MM.1S (cell line): ENCODE data around the gene FAM149B1.
"Not testable (repeated sequence)": the region's sequence is repeated elsewhere in the genome, so short reads cannot be mapped to it uniquely, and the experiment has no call there.

Experiments
- DNase-seq: peaks from one replicate; pipeline ENCODE4 v3.0.0-alpha.2; 2015
- H2AFZ ChIP-seq: fragments of 300-600 bp; sonication (generic); 2 replicates; pipeline ENCODE4 v1.6.0; 2016; ENCODE audit warnings: antibody characterized with exemption, low read length
- H3F3A ChIP-seq: fragments of 300-600 bp; sonication (generic); 2 replicates; pipeline ENCODE4 v1.6.1; 2016; ENCODE audit warnings: mild to moderate bottlenecking, antibody characterized with exemption, low read length, moderate library complexity, mixed read lengths; ENCODE audit not compliant: insufficient read depth
- H3K27ac ChIP-seq: fragments of 300-600 bp; sonication (generic); 2 replicates; pipeline ENCODE4 v1.5.1; 2016; ENCODE audit warnings: mild to moderate bottlenecking, low read length
- H3K27me3 ChIP-seq: fragments of 300-600 bp; sonication (generic); replicated peaks from 2 replicates; pipeline ENCODE4 v1.6.0; 2016; ENCODE audit warnings: low read length; ENCODE audit not compliant: insufficient read depth
- H3K36me3 ChIP-seq: fragments of 300-600 bp; sonication (generic); replicated peaks from 2 replicates; pipeline ENCODE4 v1.6.1; 2016; ENCODE audit warnings: mild to moderate bottlenecking, low read length, mixed read lengths; ENCODE audit not compliant: insufficient read depth
- H3K4me1 ChIP-seq: fragments of 300-600 bp; sonication (generic); 2 replicates; pipeline ENCODE4 v1.6.1; 2016; ENCODE audit warnings: low read length, mixed read lengths
- H3K4me2 ChIP-seq: fragments of 300-600 bp; sonication (generic); 2 replicates; pipeline ENCODE4 v1.6.0; 2016; ENCODE audit warnings: low read depth, low read length
- H3K4me3 ChIP-seq: fragments of 300-600 bp; sonication (generic); 2 replicates; pipeline ENCODE4 v1.5.1; 2016; ENCODE audit warnings: low read length, mixed read lengths
- H3K79me2 ChIP-seq: fragments of 300-600 bp; sonication (generic); 2 replicates; pipeline ENCODE4 v1.6.1; 2016; ENCODE audit warnings: mixed run types, low read length, mixed read lengths
- H3K9ac ChIP-seq: fragments of 300-600 bp; sonication (generic); 2 replicates; pipeline ENCODE4 v1.6.1; 2016; ENCODE audit warnings: low read length, mixed read lengths
- H3K9me2 ChIP-seq: fragments of 300-600 bp; sonication (generic); replicated peaks from 2 replicates; pipeline ENCODE4 v1.6.1; 2016; ENCODE audit warnings: mild to moderate bottlenecking, low read length, mixed read lengths; ENCODE audit not compliant: insufficient read depth
- H3K9me3 ChIP-seq: fragments of 300-600 bp; sonication (generic); replicated peaks from 2 replicates; pipeline ENCODE4 v1.6.1; 2016; ENCODE audit warnings: mild to moderate bottlenecking, low read length, mixed read lengths; ENCODE audit not compliant: insufficient read depth
- H4K20me1 ChIP-seq: fragments of 300-600 bp; sonication (generic); 2 replicates; pipeline ENCODE4 v1.6.1; 2016; ENCODE audit warnings: mild to moderate bottlenecking, low read length, moderate library complexity, mixed read lengths; ENCODE audit not compliant: insufficient read depth
- EZH2 ChIP-seq: fragments of 300-600 bp; sonication (generic); optimal IDR thresholded peaks from 2 replicates; pipeline ENCODE3; 2017; ENCODE audit warnings: low read depth, mild to moderate bottlenecking, antibody characterized with exemption, low read length, mixed read lengths
- EZH2phosphoT487 ChIP-seq: fragments of 300-600 bp; sonication (generic); IDR thresholded peaks from 2 replicates; pipeline ENCODE4 v1.6.1; 2018; ENCODE audit warnings: antibody characterized with exemption, low read length
- TF ChIP-seq, protein P1 (sequence below): fragments of 300-600 bp; sonication (generic); IDR thresholded peaks from 2 replicates; pipeline ENCODE4 v1.5.1; 2016; ENCODE audit warnings: antibody characterized with exemption, low read length, mixed read lengths

FAM149B1 gene

GRCh38 chr10:73141603-73142002 is 26.3 kb upstream of the FAM149B1 start:
- H3K9me3 ChIP-seq = no peaks in the 10 kb centered on the region
- no peak overlapping the region for H3K9ac ChIP-seq
- H3K27ac ChIP-seq = no peak overlapping the region
- no peaks in the 10 kb centered on the region for H3F3A ChIP-seq
- TF ChIP-seq, protein P1, sequence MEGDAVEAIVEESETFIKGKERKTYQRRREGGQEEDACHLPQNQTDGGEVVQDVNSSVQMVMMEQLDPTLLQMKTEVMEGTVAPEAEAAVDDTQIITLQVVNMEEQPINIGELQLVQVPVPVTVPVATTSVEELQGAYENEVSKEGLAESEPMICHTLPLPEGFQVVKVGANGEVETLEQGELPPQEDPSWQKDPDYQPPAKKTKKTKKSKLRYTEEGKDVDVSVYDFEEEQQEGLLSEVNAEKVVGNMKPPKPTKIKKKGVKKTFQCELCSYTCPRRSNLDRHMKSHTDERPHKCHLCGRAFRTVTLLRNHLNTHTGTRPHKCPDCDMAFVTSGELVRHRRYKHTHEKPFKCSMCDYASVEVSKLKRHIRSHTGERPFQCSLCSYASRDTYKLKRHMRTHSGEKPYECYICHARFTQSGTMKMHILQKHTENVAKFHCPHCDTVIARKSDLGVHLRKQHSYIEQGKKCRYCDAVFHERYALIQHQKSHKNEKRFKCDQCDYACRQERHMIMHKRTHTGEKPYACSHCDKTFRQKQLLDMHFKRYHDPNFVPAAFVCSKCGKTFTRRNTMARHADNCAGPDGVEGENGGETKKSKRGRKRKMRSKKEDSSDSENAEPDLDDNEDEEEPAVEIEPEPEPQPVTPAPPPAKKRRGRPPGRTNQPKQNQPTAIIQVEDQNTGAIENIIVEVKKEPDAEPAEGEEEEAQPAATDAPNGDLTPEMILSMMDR = no peak
- no peak for TF ChIP-seq EZH2
- H3K27me3 ChIP-seq = no peaks in the 10 kb centered on the region
- no peaks in the 10 kb centered on the region for H4K20me1 ChIP-seq
- H3K4me1 ChIP-seq = no peaks in the 10 kb centered on the region
- no peak overlapping the region for H3K4me2 ChIP-seq
- DNase-seq = no peak
- no peaks in the 10 kb centered on the region for H3K36me3 ChIP-seq
- no peaks in the 10 kb centered on the region for H3K9me2 ChIP-seq
- H3K4me3 ChIP-seq = no peak overlapping the region
- no peaks in the 10 kb centered on the region for H3K79me2 ChIP-seq
- H2AFZ ChIP-seq = no peak overlapping the region

- not testable (repeated sequence) for DNase-seq, H2AFZ ChIP-seq, H3K27me3 ChIP-seq, H3K9me2 ChIP-seq, H3K4me2 ChIP-seq, H3K27ac ChIP-seq, H3K9me3 ChIP-seq, H3F3A ChIP-seq, H3K9ac ChIP-seq, H3K36me3 ChIP-seq, H4K20me1 ChIP-seq, H3K4me3 ChIP-seq, H3K4me1 ChIP-seq, H3K79me2 ChIP-seq
Observed at GRCh38 chr10:73150633-73151413, 17.1 kb upstream of the FAM149B1 start.

GRCh38 chr10:73152009-73152408 is 15.9 kb upstream of the FAM149B1 start:
- no peaks in the 10 kb centered on the region for H3K79me2 ChIP-seq
- no peak overlapping the region for H3K27ac ChIP-seq
- H3K4me1 ChIP-seq = peaks cover 13% of the 10 kb centered on the region
- TF ChIP-seq, protein P1 = no peak
- TF ChIP-seq EZH2 (no peak), EZH2phosphoT487 (no peak)
- H3K4me2 ChIP-seq = no peak overlapping the region
- DNase-seq = no peak
- no peaks in the 10 kb centered on the region for H3K9me3 ChIP-seq
- no peaks in the 10 kb centered on the region for H3K9me2 ChIP-seq
- H4K20me1 ChIP-seq = no peaks in the 10 kb centered on the region
- H3K9ac ChIP-seq = no peak overlapping the region
- H3K27me3 ChIP-seq = no peaks in the 10 kb centered on the region
- H3F3A ChIP-seq = peaks cover 12% of the 10 kb centered on the region
- no peak overlapping the region for H2AFZ ChIP-seq
- H3K36me3 ChIP-seq = peaks cover 7% of the 10 kb centered on the region; the same call in 1 of the 2 replicates
- no peak overlapping the region for H3K4me3 ChIP-seq

DNA sequence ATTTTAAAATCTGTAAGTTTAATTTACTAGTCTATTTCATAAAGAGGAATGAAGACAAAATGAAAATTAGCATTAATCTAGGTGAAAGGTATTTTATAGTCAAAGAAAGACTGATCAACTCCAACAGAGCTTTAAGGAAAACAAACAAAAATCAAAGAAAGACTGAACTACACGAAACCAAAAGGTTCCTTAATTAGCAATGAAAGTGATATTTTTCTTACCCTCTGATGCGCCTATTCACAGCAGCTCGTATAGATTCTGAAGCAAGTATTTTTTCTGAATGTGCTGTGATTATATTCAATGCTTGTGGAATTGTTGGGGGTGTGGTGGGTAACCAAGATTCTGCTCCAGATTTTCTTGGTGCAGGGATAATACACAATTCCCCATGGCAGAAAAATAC is 11.9 kb upstream of the FAM149B1 start:
- Histone ChIP-seq H3K27ac (peak overlapping the region; percentile 51; the same call in 1 of the 2 replicates), H3K79me2 (peaks cover 8% of the 10 kb centered on the region), H4K20me1 (no peaks in the 10 kb centered on the region), H3K4me2 (peak overlapping the region; percentile 50), H3K4me1 (peaks cover 13% of the 10 kb centered on the region), H3K4me3 (peak overlapping the region; percentile 9; the same call in 1 of the 2 replicates), H2AFZ (no peak overlapping the region), H3K9me3 (no peaks in the 10 kb centered on the region), H3F3A (peaks cover 12% of the 10 kb centered on the region), H3K9ac (peak overlapping the region; percentile 17; the same call in 1 of the 2 replicates), H3K36me3 (peaks cover 7% of the 10 kb centered on the region; the same call in 1 of the 2 replicates), H3K9me2 (no peaks in the 10 kb centered on the region), H3K27me3 (no peaks in the 10 kb centered on the region)
- peak; percentile 49 for DNase-seq
- TF ChIP-seq, protein P1 = no peak
- TF ChIP-seq EZH2phosphoT487 = no peak
- no peak for TF ChIP-seq EZH2
